HepG2 (cell line): ENCODE measurements around the gene MIOS. TPM values are rescaled to one million over a fixed set of nuclear protein-coding genes. Genes with fewer than 3 reads are reported as not detected.

Source experiments
- ADNP ChIP-seq: sonication (generic); formaldehyde crosslinking; IDR thresholded peaks from 2 replicates; pipeline ENCODE4 v1.4.0; 2020; ENCODE audit warnings: missing genetic modification reagents
- AHR ChIP-seq: IDR thresholded peaks from 2 replicates; pipeline ENCODE4 v1.6.1; 2018; ENCODE audit warnings: missing genetic modification reagents, missing compliant biosample characterization
- BRD4 ChIP-seq: sonication (generic); formaldehyde crosslinking; IDR thresholded peaks from 2 replicates; pipeline ENCODE4 v1.4.0; 2020; ENCODE audit warnings: missing genetic modification reagents
- CHCHD3 ChIP-seq: sonication (generic); formaldehyde crosslinking; IDR thresholded peaks from 2 replicates; pipeline ENCODE4 v1.8.0; 2022; ENCODE audit warnings: mild to moderate bottlenecking, missing genetic modification reagents, moderate library complexity
- FOSL2 ChIP-seq: sonication (generic); formaldehyde crosslinking; IDR thresholded peaks from 2 replicates; pipeline ENCODE4 v1.4.0; 2020; ENCODE audit warnings: missing genetic modification reagents
- GABPA ChIP-seq, 2 experiments: IDR thresholded peaks; 2 replicates each; pipeline ENCODE4 v1.6.1; 2011 to 2016; ENCODE audit warnings: low read depth in 2 of 2, low read length in 1 of 2, missing biosample characterization in 1 of 2, missing genetic modification characterization in 1 of 2
- HDAC2 ChIP-seq: sonication (generic); formaldehyde crosslinking; IDR thresholded peaks from 2 replicates; pipeline ENCODE4 v1.4.0; 2020; ENCODE audit warnings: missing genetic modification reagents
- KAT7 ChIP-seq: IDR thresholded peaks from 2 replicates; pipeline ENCODE4 v1.6.1; 2018; ENCODE audit warnings: borderline replicate concordance, missing compliant biosample characterization
- MBD4 ChIP-seq: IDR thresholded peaks from 2 replicates; pipeline ENCODE4 v1.6.1; 2012; ENCODE audit warnings: low read length, inconsistent platforms, borderline replicate concordance
- NCOR1 ChIP-seq: fragments of 200-600 bp; sonication (generic); IDR thresholded peaks from 2 replicates; pipeline ENCODE4 v1.7.0; 2017; ENCODE audit warnings: antibody characterized with exemption, low read length, borderline replicate concordance
- NFIC ChIP-seq: IDR thresholded peaks from 2 replicates; pipeline ENCODE4 v1.6.1; 2012; ENCODE audit warnings: mild to moderate bottlenecking, low read length, inconsistent platforms
- NFYB ChIP-seq: sonication (generic); formaldehyde crosslinking; IDR thresholded peaks from 2 replicates; pipeline ENCODE4 v1.4.0; 2020; ENCODE audit warnings: missing genetic modification reagents
- ONECUT2 ChIP-seq: sonication (generic); formaldehyde crosslinking; IDR thresholded peaks from 2 replicates; pipeline ENCODE4 v1.4.0; 2020; ENCODE audit warnings: missing genetic modification reagents
- PHF21A ChIP-seq: sonication (generic); formaldehyde crosslinking; IDR thresholded peaks from 2 replicates; pipeline ENCODE4 v1.5.0; 2020; ENCODE audit warnings: mild to moderate bottlenecking, missing genetic modification reagents
- RFX1 ChIP-seq: fragments of 450-650 bp; IDR thresholded peaks from 2 replicates; pipeline ENCODE4 v1.6.1; 2017
- SYNCRIP ChIP-seq: fragments of 200-400 bp; formaldehyde crosslinking; IDR thresholded peaks from 2 replicates; pipeline ENCODE4 v1.6.1; 2018; ENCODE audit warnings: mild to moderate bottlenecking, low read depth, low read length; ENCODE audit not compliant: insufficient read depth
- TP53 ChIP-seq: sonication (generic); formaldehyde crosslinking; conservative IDR thresholded peaks from 2 replicates; pipeline ENCODE4 v1.4.0; 2020; ENCODE audit warnings: missing genetic modification reagents
- ZIK1 ChIP-seq: sonication (generic); formaldehyde crosslinking; IDR thresholded peaks from 2 replicates; pipeline ENCODE4 v1.5.0; 2020; ENCODE audit warnings: mild to moderate bottlenecking, low read depth, missing genetic modification reagents, borderline replicate concordance
- ZNF333 ChIP-seq: sonication (generic); formaldehyde crosslinking; IDR thresholded peaks from 2 replicates; pipeline ENCODE4 v1.4.0; 2020; ENCODE audit warnings: mild to moderate bottlenecking, missing genetic modification reagents, borderline replicate concordance
- ZNF337 ChIP-seq: sonication (generic); formaldehyde crosslinking; IDR thresholded peaks from 2 replicates; pipeline ENCODE4 v1.5.1; 2020; ENCODE audit warnings: missing genetic modification reagents, low read depth, mild to moderate bottlenecking, borderline replicate concordance
- ZNF562 ChIP-seq: sonication (generic); formaldehyde crosslinking; IDR thresholded peaks from 2 replicates; pipeline ENCODE4 v1.8.0; 2022; ENCODE audit warnings: missing genetic modification reagents, borderline replicate concordance
- ZNF747 ChIP-seq: sonication (generic); formaldehyde crosslinking; IDR thresholded peaks from 2 replicates; pipeline ENCODE4 v1.8.1; 2023; ENCODE audit warnings: missing genetic modification reagents, mild to moderate bottlenecking, borderline replicate concordance
- ZNF788 ChIP-seq: sonication (generic); formaldehyde crosslinking; IDR thresholded peaks from 2 replicates; pipeline ENCODE4 v1.5.0; 2020; ENCODE audit warnings: mild to moderate bottlenecking, missing genetic modification reagents, borderline replicate concordance
- ZNF879 ChIP-seq: sonication (generic); formaldehyde crosslinking; IDR thresholded peaks from 2 replicates; pipeline ENCODE4 v1.8.1; 2023; ENCODE audit warnings: missing genetic modification reagents
- ZSCAN25 ChIP-seq: sonication (generic); formaldehyde crosslinking; IDR thresholded peaks from 2 replicates; pipeline ENCODE4 v1.8.0; 2022; ENCODE audit warnings: mild to moderate bottlenecking, missing genetic modification reagents
- polyA plus RNA-seq, 8 experiments: library from polyadenylated mRNA; depleted of rRNA in 3 of 8; stranded (reverse) in 7 of 8; unstranded in 1 of 8; fragments of >200 nt; fragmentation: Illumina TruSeq in 4 of 8; extraction: Trizol in 4 of 8; gene quantifications; 2 replicates each; pipeline versions ENCODE4 v1.2.1 to v1.2.3, GENCODE V29; 2011 to 2016; ENCODE audit warnings: low read depth in 4 of 8, missing spikeins in 1 of 8, mixed read lengths in 1 of 8; ENCODE audit not compliant: insufficient read depth in 1 of 8
- total RNA-seq, 5 experiments: library from RNA; depleted of rRNA; stranded (reverse); fragments of >200 nt; fragmentation: Illumina TruSeq; extraction: Trizol; gene quantifications; 2 replicates each; pipeline ENCODE4 v1.2.3, GENCODE V29; 2016; ENCODE audit warnings: low read depth in 1 of 5
- TF ChIP-seq, protein P1 (sequence below): sonication (generic); formaldehyde crosslinking; IDR thresholded peaks from 2 replicates; pipeline ENCODE4 v1.8.1; 2023; ENCODE audit warnings: mild to moderate bottlenecking, missing genetic modification reagents
- TF ChIP-seq, protein P2 (sequence below): sonication (generic); formaldehyde crosslinking; IDR thresholded peaks from 2 replicates; pipeline ENCODE4 v1.9.0; 2021; ENCODE audit warnings: missing genetic modification reagents, mild to moderate bottlenecking, borderline replicate concordance

The MIOS gene
- total and polyA plus RNA-seq, 2 of the 13 experiments (the other 11 are each of a cell fraction or from before 2014, with no cell fraction given), result 15.2 to 33.5 TPM

GRCh38 chr7:7640221-7641128 is 73.8 kb downstream of the MIOS start, which contains the start of gene UMAD1 (continued):
- TF ChIP-seq, protein P1, sequence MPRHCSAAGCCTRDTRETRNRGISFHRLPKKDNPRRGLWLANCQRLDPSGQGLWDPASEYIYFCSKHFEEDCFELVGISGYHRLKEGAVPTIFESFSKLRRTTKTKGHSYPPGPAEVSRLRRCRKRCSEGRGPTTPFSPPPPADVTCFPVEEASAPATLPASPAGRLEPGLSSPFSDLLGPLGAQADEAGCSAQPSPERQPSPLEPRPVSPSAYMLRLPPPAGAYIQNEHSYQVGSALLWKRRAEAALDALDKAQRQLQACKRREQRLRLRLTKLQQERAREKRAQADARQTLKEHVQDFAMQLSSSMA (CRISPR knock-in tag), result no peak; the same call in 1 of the 2 replicates
- TF ChIP-seq SYNCRIP (no peak), BRD4 (no peak; the same call in none of the 2 replicates), GABPA (IDR thresholded peaks at IDR 0.05; ENCODE audit: low read depth, low read length) (peak; percentile 79), GABPA (CRISPR knock-in tag; IDR thresholded peaks at IDR 0.05; ENCODE audit: low read depth) (peak; percentile 97), RFX1 (peak; percentile 82), ZNF562 (CRISPR knock-in tag) (no peak), ZNF788 (CRISPR knock-in tag) (no peak; the same call in 1 of the 2 replicates), ZNF333 (CRISPR knock-in tag) (no peak), NFIC (no peak), MBD4 (no peak), ONECUT2 (peak; percentile 30; the same call in 1 of the 2 replicates), FOSL2 (CRISPR knock-in tag) (0 out of 2 replicates have a peak, but pooled peaks have one; percentile 28), HDAC2 (CRISPR knock-in tag) (no peak), CHCHD3 (CRISPR knock-in tag) (no peak), NFYB (CRISPR knock-in tag) (peak; percentile 88), ZNF337 (CRISPR knock-in tag) (no peak), ZNF879 (CRISPR knock-in tag) (no peak), NCOR1 (no peak), ZIK1 (CRISPR knock-in tag) (peak; percentile 67; the same call in 1 of the 2 replicates), PHF21A (CRISPR knock-in tag) (peak; percentile 78), AHR (CRISPR knock-in tag) (no peak), ZSCAN25 (no peak), KAT7 (0 out of 2 replicates have a peak, but pooled peaks have one; percentile 11), ZNF747 (CRISPR knock-in tag) (no peak), TP53 (CRISPR knock-in tag) (no peak; the same call in 1 of the 2 replicates), ADNP (no peak)
- TF ChIP-seq, protein P2, sequence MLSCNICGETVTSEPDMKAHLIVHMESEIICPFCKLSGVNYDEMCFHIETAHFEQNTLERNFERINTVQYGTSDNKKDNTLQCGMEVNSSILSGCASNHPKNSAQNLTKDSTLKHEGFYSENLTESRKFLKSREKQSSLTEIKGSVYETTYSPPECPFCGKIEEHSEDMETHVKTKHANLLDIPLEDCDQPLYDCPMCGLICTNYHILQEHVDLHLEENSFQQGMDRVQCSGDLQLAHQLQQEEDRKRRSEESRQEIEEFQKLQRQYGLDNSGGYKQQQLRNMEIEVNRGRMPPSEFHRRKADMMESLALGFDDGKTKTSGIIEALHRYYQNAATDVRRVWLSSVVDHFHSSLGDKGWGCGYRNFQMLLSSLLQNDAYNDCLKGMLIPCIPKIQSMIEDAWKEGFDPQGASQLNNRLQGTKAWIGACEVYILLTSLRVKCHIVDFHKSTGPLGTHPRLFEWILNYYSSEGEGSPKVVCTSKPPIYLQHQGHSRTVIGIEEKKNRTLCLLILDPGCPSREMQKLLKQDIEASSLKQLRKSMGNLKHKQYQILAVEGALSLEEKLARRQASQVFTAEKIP, result no peak
